Retinal pigment epithelial cell (primary cell): ENCODE data around the gene NRP2.

Source experiments
- DNase-seq: peaks from one replicate; pipeline ENCODE4 v3.0.0-alpha.2; 2010; ENCODE audit warnings: low read depth
- H3K4me3 ChIP-seq: 2 replicates; pipeline ENCODE4 v1.5.1; 2011; ENCODE audit warnings: mild to moderate bottlenecking, low read length, control low read depth, moderate library complexity
- TF ChIP-seq, protein P1 (sequence below): conservative IDR thresholded peaks from 2 replicates; pipeline ENCODE4 v1.5.1; 2011; ENCODE audit warnings: low read depth, low read length, control low read depth, inconsistent platforms

Gene NRP2

DNA sequence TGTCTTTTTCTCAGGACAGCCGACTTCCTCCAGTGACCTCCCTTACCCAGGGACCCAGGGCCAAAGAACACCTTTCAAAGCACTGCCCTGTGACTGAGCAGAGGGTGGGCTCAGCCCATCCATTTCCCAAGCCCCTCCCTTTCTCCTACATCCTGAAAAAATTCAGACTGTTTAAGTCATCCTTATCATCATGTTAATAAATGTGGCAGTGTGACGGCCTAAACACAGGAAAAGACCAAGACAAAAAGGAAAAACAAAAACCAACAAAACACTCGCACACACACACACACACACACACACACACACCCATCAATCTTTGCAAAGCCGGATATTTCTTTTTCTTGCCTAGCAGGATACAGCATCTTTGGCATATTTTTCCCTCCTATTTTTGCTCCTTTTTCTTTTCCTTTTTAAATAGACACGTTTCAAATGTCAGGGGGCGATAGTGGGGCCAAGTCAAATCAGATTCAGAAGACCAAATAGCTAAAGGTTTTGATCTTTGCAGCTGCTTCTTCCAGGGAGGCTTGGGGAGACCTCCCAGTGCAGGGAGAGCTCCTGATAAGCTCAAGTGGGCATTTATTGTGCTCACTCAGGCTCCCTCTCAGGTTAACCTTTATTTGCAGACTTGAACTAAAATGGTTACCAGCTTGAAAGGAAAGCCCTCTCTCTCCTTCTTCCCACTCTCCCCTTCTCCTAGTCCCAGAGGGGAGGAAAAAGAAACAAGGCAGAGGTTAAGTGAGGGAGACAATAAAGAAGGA, 39.5 kb upstream of the NRP2 start:
- TF ChIP-seq, protein P1, sequence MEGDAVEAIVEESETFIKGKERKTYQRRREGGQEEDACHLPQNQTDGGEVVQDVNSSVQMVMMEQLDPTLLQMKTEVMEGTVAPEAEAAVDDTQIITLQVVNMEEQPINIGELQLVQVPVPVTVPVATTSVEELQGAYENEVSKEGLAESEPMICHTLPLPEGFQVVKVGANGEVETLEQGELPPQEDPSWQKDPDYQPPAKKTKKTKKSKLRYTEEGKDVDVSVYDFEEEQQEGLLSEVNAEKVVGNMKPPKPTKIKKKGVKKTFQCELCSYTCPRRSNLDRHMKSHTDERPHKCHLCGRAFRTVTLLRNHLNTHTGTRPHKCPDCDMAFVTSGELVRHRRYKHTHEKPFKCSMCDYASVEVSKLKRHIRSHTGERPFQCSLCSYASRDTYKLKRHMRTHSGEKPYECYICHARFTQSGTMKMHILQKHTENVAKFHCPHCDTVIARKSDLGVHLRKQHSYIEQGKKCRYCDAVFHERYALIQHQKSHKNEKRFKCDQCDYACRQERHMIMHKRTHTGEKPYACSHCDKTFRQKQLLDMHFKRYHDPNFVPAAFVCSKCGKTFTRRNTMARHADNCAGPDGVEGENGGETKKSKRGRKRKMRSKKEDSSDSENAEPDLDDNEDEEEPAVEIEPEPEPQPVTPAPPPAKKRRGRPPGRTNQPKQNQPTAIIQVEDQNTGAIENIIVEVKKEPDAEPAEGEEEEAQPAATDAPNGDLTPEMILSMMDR: no peak
- no peak for DNase-seq
- H3K4me3 ChIP-seq: no peak overlapping the region

DNA sequence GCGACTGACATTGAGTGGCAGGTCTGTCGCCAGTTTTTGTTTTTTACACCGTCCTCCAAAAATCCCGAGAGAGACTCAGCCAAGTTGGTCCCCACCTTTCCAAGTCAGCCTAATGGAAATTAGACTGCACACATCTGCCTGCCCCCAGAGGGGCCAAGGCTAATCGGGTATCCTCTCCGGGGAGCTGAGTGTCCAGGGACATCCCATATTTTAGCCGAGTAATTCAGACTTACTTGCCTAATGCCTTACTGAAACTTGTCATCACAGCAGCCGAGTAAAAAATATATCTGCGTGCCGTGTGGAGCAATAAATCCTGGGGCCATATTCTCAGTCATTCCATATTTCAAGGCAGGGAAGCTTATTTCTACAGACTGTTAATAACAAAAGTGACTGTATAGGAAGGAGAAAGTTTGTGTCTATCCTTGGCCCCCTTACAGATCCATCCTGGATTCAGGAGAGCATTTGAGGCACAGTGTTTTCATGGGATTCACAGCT, 38.9 kb upstream of the NRP2 start:
- no peak overlapping the region for H3K4me3 ChIP-seq
- DNase-seq: no peak
- TF ChIP-seq, protein P1: no peak

DNA sequence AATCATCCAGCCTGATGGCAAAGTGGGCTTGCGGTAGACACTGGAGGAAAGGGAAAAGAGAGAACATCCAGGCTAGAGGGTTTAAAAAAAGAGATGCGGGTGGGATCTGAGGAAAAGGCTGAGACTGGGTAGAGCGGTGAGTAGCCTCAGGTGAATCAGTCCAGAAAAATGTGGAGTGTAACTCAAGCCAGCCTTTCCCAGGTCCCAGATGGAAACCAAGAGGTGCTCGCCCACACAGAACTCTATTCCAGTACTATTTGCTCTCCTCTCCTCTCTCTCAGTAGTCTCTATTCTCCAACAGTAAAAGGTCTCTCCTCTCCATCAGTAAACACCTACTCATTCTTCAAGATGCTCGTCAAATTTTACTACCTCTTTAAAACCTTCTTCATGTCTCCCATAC, 38.3 kb upstream of the NRP2 start:
- no peak for DNase-seq
- TF ChIP-seq, protein P1: no peak
- H3K4me3 ChIP-seq: no peak overlapping the region

DNA sequence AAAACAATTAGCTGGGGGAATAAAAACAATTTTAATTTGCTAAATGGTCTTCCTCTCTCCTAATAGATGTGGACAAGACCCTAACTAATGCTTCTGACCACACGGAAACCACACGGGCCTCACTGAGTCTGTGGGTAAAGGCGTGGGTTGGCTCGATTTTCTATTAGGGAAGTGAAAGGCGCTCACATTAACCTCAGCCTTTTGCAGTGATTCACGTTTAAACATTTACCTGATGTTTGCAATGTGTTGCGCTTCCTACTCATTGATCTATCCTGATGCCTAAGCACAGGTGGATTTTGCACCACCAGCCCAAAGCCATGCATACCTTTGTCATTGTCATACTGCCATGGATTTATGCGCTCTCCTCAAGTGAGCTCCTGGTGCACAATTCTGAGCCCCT, 35.6 kb upstream of the NRP2 start:
- no peak for DNase-seq
- TF ChIP-seq, protein P1: no peak
- H3K4me3 ChIP-seq: no peak overlapping the region

DNA sequence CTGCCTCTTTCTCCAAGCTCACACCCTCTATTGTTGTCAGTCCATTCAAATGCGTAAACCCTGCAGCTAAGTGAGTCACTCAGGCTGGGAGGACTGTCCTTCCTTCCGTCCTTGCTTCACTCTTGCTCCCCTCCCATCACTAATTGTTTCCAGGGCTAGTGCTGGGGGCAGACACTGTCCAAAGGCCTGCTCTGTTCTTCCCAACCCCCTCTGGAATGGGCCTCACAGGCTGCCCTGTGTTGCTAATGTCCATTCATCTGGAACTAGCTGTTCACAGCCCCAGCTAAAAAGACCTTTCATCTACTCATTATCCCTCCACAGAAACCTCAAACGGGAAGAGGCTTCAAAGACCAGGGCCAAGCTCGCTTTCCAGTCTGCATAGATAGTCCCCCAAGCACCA, 31.9 kb upstream of the NRP2 start:
- TF ChIP-seq, protein P1: no peak
- DNase-seq: no peak
- no peak overlapping the region for H3K4me3 ChIP-seq

DNA sequence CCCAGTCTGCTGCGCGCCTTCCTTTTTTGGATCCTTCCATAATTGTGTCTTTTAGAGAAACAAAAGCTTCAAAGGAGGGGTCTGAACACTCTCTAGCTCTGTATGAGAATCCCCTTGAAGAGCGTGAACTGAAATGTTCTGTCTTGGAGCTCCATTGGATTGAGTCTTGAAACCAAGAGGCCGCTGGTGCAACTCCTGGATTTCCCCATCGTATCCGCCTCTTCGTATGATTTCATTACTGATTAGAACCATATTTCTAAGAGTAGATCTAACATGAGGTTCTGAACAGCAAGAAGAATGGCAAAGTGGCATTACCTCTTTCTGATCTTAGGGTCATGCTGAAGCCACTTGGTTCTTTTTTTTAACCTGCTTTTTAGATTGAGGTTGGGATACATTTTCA, 31.4 kb upstream of the NRP2 start:
- TF ChIP-seq, protein P1: no peak
- DNase-seq: no peak
- no peak overlapping the region for H3K4me3 ChIP-seq

DNA sequence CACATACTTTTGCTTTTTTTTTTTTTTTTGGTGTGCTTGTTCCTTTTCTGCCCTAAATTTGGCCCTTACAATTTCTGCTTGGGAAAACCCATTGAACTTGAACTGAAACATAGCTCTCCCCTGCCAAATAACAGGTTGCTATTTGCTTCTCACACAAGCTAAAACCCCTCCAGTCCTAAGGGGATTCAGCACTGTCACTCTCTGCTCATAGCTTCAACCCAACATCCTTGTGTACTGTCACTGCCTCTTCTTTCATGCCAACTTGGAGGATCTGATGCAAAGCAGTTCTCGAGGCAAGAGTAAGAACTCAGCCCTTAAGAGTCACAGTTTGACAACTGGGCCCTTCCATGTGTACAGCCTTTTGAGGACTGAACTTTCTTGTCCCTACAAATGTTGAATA, 30.6 kb upstream of the NRP2 start:
- H3K4me3 ChIP-seq: no peak overlapping the region
- DNase-seq: no peak
- TF ChIP-seq, protein P1: no peak
